ENCODE results near the gene RREB1.
A peak's percentile ranks its signal among the peaks of the same experiment; 100 is the strongest.

The RREB1 gene

DNA sequence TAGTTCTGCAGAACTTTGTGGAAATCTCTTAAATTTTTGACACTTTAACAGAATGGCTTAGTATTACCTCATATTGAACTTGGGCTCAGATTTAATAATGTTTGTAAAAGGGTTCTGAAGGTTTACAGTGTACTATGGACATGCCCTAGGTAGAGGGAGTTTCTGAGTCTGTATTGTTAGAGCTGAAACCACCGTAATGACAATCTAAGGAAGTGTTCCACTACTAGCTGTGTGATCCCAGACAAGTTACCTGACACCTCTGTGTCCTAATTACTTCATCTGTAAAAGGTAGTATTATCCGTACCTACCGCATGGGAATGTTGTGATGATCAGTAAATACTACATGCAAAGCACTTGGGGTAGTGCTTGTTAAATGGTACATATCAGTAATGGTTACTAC lies 86.9 kb downstream of the RREB1 start:
- DNase-seq (ENCODE audit: low read depth), result no peak

DNA sequence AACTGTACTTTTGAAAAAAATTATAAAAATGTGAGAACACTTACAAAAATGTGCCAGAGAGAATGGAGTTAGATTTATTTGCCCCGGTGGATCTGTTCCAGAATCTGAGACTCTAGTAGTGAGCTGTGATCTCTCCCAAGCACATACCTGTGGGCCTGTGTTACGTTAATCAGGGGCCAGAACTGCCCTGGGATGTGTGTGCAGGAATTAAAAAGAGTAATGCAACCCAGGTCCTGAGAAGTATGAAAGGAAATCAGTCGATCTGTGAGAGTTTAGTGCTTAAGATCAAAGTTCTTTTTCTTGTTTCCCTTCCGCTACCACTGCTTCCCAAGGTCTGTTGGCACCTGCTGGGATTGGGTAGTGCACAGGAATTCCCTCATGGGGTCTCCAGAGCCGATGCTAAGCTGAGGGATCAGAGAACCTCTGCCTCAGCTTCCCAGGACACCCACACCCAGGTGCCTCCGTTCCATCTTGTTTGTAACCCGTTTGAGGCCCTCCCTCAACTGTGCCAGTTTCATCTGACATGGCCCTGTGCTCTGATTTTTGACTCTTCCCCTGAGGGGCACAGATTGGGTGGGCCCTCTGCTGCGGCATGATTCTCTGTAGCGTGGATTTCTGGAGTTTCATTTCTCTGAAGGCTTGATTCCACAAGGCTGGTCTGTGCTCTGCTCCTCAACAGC lies 87.7 kb downstream of the RREB1 start:
- no peak for DNase-seq (ENCODE audit: low read depth)

DNA sequence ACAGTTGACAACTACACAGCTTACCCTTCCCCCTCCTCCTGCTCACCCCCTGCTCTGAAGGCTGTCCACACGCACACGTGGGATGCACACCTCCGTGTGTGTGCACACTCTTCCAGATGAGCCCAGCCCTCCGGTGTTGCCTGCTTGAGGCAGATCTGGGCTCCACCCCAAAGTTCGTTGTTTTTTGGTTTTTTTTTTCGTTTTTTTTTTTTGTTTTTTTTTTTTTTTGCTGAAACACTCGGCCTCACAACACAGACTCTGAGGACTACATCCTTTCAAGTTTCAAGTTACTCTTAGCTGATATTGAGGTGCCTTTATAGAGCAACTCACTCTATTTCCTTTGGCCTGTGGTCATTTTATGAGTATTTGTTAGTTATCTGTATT lies 88.2 kb downstream of the RREB1 start:
- DNase-seq (ENCODE audit: low read depth), result no peak

DNA sequence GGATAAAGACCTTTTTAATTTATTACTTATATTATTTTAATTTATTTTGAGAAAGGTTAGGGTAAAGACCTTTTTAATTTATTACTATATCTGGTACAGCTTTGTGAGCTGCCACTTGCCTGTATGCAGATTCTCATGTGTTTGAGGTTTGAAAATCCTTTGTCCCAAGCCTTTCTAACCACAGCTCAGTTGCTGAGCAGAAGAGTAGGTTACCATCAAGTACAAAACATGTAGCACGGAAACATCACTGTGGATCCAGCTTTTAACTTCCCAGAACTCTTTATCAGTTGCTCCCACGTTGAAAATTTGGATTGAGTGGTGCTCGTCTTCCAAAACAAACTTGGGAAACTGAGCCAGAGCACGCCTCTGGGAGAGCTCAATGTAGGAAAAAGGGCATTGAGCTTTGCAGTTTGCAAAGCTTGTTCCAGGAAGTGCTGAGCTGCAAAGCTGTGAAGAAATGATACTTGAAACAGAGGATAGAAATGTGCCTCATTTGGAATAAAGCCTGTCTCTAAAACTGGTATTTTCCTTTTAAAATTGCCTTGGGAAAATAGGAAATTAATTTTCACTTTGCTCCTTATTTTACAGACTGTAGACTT lies 89.0 kb downstream of the RREB1 start:
- no peak for DNase-seq (ENCODE audit: low read depth)

DNA sequence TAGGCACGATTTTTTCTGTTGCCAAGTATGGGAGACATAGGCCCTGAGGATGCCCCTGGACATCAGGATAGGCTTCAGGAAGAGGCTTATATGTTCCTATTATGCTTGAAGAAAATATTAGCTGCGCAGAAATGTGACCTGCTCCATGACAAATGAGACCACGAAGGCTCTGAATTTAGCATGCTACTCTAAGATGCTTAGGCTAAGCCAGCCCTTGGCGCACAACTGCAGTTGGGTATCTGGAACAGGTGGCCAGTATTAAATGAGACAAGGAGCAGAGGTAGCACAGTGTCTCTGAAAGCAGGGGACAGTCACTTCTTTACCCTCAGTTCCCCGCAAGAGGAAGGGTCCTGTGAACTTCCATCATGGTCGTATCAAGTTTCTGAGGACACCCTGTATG lies 90.0 kb downstream of the RREB1 start:
- no peak for DNase-seq (ENCODE audit: low read depth)

DNA sequence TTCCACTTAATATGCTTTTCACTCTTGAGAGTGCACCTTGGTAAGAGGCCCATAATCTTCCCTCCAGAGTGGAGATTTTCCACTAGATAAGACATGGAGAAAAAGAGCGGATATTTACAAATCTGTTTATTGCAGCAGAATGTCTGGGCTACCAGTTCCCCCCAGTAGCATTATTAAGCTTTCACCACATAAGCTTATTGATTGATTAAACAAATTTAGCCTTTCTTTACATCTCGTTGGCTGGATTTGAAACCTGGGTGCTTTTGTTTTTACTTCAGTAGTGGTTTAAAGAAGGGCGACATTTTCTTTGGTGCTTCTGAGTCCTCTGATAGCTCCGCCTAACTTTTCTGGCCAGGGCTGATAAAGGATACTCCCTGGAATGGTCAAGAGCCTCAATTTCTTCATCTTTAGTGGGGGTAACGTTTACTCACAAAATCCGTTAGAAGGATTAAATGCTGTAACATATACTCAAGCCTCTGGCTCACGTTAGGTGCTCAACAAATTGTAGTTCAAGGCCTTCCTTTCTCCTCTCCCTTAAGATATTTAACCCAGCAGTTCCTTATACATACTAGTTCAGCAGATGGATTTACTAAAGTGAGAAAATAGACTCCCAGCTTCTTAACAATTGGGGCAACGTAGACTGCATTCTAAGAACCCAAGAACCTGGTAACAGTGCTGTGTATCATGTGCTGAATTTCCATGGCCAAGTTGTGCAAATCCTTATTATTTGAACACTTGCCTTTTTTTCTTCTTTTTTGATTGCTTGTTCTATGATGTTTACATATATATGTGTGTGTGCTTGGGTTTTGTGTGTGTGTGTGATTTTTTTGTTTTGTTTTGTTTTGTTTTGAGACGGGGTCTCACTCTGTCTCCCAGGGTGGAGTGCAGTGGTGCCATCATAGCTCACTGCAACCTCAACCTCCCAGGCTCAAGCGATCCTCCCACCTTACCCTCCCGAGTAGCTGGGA lies 91.4 kb downstream of the RREB1 start:
- DNase-seq (ENCODE audit: low read depth), result no peak

DNA sequence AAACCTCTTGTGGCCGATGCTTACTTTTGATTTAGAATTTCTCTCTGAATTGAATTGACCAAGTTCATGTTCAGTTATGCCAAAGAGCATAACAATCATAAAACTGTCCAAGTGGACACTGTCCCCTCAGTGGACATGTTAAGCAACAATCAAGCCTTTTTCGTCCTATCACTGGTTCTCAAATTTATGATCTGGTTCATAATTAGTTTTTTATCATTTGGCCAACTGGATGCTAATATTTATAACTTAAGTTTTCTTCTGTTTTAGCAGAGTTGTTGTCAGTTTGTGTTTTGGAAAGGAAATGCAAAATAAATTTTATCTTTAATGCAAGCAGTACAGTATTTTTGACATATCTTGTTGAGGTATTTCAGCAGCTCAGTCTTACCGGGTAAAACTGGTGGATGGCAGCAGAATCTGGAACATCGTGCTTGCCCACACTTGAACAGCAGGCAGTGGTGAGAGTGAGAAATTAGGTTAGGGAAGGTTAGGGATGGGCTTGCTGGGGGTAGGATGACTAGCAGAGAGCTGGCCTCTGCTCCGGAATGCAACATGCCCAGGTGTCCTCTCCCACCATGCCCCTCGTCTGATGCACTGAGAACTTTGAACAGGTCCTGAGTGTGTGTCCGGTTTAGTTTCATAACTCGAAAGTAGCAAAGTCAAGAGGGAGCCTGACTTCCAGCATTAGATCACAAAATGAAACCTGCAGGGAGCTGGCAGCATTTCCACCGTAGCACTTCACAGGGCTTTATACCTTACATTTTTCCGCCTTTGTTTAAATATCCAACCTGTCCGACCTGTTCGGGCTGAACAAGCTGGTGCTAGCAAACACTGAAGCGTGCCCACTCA lies 93.1 kb downstream of the RREB1 start:
- DNase-seq (ENCODE audit: low read depth), result no peak

DNA sequence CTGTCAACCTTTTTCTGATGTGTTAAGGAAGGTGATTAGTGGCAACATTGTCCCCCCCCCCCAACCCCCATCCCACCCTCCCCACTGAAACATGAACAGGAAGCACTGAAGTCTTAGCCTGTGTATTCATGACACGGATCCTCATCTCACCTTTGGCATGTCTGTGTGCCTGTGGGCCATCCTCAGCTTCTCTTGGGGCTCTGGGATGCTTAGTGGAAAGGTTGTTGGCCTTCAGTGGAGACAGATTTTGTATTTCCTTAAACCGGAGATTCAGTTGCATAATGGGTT lies 93.6 kb downstream of the RREB1 start:
- no peak for DNase-seq (ENCODE audit: low read depth)

DNA sequence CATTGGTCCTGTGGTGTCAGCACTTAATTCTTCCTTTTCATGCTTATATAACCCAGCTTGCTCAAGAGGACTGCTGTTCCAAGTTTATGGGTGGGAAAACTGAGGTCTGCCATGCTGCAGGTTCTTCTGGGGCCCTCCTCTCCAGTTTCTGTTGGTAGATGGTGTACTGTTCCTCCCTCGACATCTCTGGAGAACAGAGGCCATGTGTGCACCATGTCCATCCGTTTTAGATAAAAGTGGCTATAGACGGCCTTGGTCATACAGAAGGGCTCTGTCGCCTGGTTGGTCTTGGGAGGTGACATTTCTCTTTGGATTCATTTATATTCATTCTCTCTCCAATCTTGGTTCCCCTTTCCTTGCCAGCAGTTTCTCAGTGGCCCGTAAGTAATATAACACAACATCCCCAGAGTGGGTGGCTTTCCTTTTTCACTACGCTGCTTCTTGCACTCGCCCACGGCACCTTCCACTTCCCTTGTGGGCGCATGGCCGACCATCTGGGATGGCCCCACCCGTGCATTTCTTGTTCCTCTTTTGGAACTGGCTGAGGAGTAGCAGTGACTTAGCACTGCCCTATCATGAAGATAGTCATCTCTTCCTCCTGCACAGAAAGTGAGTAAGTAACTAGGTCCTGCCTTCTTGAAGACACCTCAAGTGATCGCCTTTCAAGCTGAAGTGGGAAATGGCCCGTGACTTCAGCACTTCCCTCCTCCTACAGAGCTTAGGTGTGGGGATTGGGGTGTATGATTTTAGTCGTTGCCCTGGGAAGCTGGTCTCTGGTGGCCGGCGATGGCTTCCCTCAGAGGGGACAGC lies 94.2 kb downstream of the RREB1 start:
- DNase-seq (ENCODE audit: low read depth), result no peak

DNA sequence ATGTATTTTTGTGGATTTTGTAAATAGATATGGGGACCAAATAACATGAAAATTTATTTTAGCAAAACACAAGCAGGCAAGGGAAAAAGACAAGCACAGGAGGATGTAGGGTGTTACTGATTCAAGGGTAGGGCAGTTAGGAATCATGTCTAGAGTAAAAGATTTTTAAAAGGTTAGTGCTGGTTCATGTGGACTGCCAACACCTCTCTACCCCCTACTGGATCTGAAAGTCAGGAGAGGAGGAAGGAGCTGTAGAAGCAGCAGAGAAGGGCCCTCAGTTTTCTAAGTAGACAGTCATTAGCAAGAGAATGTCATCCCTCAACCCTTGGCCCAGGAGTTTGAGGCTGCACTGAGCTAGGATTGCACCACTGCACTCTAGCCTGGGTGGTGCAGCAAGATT lies 95.2 kb downstream of the RREB1 start:
- no peak for DNase-seq (ENCODE audit: low read depth)

DNA sequence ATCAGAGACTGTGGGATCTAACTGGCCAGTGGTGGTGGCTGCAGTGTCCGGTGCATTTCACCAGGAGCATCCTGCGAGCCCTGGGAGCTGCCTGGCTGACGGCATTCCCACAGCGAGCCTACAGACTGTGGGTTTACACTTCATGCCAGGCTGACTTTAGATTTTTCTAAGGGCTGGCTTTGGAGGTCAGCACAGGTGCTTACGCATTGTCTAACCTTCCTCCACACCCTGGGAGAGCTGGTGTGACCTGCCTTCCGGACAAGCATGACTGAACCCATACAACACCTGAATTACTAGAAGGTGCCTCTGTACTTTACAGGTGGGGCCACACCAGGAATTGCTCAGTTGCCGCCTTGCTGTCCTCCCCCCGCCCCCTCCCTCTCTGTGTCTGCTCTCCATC lies 96.2 kb downstream of the RREB1 start:
- DNase-seq (ENCODE audit: low read depth), result no peak

DNA sequence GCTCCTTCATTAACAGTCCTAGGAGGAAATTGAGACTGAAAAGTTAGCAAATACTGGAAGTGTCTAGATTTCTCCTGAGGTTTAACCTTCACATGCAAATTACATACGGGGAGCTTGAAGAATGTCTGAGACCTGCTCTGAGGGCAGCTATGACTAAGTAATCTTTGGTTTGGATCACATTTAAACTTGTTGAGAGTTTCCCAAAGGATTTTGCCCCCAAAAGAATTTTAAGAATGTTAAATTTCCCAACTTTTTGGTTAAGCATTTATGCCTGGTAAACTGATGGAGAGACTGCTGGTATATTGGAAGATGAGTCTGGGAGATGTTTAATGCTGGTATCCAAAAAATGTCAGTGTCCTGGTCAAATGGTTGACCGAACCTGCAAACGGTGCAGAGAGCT lies 97.0 kb downstream of the RREB1 start:
- no peak for DNase-seq (ENCODE audit: low read depth)

DNA sequence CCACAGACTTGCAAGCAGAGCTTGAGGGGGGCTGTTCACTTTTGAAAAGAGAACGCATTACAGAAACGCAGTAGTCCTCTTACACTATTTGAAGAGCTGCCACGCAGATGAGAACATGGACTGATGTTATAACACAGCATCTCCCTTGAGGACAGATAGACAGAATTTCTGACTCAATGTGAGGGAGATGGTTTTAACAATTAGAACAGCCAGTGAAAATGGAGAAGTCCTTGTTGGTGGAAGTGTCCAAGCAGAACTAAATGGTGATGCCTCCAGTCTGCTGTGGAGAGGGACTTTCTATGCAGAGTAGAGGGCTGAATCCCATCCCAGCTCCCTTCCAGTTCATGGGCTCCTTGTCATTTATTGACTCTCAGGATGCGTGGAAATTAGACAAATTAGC lies 100.0 kb downstream of the RREB1 start:
- DNase-seq (ENCODE audit: low read depth), result no peak

DNA sequence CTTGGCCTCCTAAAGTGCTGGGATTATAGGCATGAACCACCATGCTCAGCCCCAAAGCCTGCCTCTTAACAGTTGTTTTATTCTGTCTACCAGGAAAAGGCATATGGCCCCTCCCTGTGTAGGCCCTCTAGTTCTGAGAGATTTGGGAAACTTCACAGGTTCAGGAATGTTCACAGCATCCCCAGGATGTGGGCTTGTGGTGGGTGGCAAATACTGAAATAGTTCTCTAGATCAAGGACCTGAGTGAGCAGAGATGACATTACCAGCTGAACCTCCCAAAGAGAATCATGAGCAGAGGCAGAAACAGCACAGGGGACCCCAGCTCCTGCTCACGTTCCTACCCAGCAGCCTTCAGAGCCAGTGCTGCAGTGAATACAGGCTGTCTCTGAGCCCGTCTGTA lies 105.7 kb downstream of the RREB1 start:
- no peak for DNase-seq (ENCODE audit: low read depth)

DNA sequence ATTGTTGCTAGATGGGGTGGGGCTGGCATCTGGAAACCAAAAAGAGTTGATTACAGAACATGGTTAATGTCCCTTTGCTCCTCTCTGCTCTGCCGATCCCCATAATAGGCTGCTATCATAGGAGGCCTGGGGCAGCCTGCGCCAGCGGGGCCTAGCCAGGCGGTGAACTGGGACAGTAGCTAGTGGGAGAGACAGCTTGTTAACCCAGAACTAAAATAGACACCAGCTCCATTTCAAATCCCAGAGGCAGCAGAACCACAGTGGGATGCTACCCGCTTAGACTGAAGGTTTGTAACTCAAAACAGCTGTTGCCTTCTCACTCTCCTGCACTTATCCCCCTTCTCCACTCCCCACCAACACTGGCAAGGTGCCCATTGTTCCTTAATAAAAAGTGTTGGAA lies 106.7 kb downstream of the RREB1 start:
- no peak for DNase-seq (ENCODE audit: low read depth)

DNA sequence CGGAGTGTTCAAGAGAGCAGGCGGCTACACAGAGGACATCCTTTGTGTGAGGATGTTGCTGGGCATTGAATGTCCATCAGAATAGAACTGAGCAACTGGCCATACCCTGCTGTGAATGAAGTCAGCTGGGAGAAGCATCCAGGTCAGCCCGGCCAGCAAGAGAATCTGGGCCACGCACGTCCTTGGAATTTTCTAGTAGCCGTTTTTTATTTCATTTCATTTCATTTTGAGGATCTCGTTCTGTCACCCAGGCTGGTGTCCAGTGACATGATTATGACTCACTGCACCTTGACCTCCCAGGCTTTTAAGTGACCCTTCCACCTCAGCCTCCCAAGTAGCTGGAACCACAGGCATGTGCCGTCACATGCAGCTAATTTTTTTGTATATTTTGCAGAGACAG lies 107.4 kb downstream of the RREB1 start:
- DNase-seq (ENCODE audit: low read depth), result no peak

DNA sequence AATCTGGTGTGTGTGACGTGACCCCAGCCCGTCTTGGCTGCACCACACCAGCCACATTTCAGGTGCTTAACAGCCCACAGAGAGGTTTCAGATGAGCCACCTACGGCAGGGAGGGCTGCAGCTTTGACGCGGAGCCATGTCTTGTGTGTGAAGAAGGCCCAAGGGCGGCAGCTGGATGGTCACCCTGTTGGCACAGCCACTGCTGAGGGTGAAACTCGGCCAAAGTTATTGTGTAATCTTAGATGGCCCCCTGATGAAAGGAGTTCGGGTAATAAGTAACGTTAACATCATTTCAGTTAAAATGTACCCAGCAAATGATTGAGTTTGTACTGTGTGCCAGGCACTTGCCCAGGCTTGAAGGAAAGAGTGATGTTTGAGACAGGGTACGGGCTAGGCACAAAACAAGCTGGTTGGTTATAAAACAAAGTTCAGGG lies 108.1 kb downstream of the RREB1 start:
- no peak for DNase-seq (ENCODE audit: low read depth)

DNA sequence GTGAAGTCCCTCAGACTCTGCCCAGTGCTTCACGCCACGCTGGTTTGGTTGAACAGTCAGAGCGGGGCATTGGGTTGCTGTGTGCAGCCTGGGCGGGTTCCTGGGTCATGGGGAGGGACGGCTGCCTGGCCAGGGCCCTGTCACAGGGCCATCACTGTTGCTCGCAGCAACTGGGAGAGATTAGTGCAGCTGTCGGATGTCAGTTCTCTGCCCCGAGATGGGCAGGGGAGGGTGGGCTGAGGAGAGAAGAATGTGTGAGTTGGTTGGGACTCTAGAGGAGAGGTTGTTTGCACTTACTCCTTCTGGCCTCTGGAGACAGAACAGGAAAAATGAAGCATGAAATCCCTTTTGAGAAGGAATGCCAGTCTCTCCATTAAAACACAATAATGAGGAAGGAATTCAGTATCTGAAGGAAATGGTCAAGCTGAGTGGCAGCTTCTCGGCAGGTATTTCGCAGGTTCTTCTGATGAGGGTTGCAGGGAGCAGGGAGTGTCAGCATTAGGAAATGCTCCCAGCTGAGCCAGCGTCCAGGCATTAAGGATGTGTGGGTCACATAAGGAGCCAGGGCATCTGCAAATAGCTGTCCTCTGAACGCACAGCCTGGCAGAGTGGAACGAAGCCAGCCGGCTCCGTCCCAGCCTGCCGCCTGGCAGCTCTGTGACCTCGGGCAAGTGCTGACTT lies 109.3 kb downstream of the RREB1 start:
- no peak for DNase-seq (ENCODE audit: low read depth)

DNA sequence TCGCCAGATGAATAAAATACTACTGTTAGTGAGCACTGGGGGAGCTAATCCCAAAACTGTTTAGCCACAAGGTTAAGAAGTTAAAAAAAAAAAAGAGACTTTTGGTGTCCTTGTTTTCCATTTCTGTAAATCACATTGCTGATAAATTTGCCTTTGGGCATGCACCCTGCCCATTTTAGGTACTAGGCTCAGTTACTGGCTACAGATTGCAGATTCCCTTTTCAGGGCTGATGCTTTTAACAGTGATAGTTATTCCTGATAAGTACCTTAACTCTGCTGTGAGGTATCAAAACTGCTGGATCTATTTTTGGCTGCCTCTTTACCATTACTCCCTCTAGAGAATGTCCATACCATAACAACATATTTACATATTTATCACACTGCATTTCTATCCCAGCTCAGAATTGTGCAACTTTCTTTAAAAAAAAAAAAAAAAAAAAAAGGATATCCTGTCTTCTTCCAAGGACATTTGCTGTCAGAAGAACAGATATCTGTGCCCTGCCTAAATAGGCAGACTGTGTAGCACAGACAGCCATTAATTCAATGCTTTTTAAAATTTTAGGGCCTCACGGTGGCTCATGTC lies 110.7 kb downstream of the RREB1 start:
- no peak for DNase-seq (ENCODE audit: low read depth)

DNA sequence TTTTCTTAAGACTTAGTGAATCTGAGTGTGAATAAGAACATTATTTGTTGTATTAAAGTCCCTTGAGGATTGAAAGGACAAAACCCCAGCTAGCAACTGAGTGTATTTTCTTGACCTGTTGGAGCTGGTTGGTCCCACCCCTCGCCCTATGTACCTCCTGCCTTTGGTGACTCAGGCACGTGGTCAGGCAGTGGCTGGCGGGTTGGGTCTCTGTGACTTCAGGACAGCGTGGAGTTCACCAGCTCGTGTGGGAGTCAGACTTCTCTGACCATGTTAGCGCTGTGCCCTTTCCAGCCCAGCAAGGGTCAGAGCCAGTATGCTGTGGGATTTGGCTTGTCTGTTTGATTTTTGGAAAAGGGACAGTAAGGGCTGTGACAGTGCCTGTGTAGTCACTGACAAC lies 111.5 kb downstream of the RREB1 start:
- DNase-seq (ENCODE audit: low read depth), result peak; percentile 50

DNA sequence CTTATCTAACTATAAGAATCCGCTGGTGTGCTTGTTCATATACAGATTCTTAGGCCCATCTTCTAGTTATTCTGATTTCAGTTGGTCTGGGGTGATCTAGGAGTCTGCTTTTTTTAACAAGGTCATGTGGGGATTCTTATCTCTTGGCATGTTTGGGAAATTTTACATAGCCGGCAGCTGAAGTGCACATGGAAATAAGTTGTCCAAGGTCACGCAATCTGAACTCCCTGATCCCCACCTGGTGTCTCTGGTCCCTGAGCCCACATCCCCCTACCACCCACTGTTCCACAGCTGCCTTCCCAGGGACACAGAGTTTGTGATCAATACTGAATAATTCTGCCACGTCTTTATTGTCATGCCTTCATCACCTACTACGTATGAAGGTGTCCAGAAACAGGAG lies 114.4 kb downstream of the RREB1 start:
- no peak for DNase-seq (ENCODE audit: low read depth)

Measured in stromal cell of bone marrow (primary cell).